HTERT RPE-1 (cell line): ENCODE results near the gene YBX1.
"Not testable (repeated sequence)": the region's sequence is repeated elsewhere in the genome, so short reads cannot be mapped to it uniquely, and the experiment has no call there.

Experiments
- in situ Hi-C: fragments of 300-500 bp; cut with MboI; formaldehyde crosslinking; loops from 4 replicates; pipeline ENCODE4 v1.14.3; 2020; ENCODE audit warnings: low sequenced_read_pairs

Gene YBX1

GRCh38 chr1:42747125-42747524 is 64.9 kb downstream of the YBX1 start:
- in situ Hi-C loops: no loop called here

GRCh38 chr1:42748021-42748420 is 65.8 kb downstream of the YBX1 start:
- in situ Hi-C loops: no loop called here

- in situ Hi-C loops: no loop called here
Measured at GRCh38 chr1:42748461-42749410, 66.5 kb downstream of the YBX1 start.

GRCh38 chr1:42750041-42750440 is 67.8 kb downstream of the YBX1 start:
- in situ Hi-C loops: no loop called here

GRCh38 chr1:42751511-42752070 is 69.4 kb downstream of the YBX1 start:
- in situ Hi-C loops: not testable (repeated sequence)

GRCh38 chr1:42752284-42752683 is 70.1 kb downstream of the YBX1 start:
- in situ Hi-C loops: no loop called here

GRCh38 chr1:42753070-42753469 is 70.9 kb downstream of the YBX1 start:
- in situ Hi-C loops: no loop called here
